H9 (cell line): ENCODE results near the gene POLR3B. TPM values are rescaled to one million over a fixed set of nuclear protein-coding genes. Genes with fewer than 3 reads are reported as not detected.

ENCODE experiments used
- DNase-seq: peaks from one replicate; pipeline ENCODE4 v3.0.0-alpha.2; 2017
- H2AFZ ChIP-seq: one replicate; pipeline ENCODE4 v1.6.1; 2013; ENCODE audit warnings: mild to moderate bottlenecking, low read length, control low read depth, moderate library complexity
- H2AK5ac ChIP-seq: 2 replicates; pipeline ENCODE4 v1.6.1; 2013; ENCODE audit warnings: low read length, control low read depth, mixed read lengths; ENCODE audit not compliant: insufficient read length
- H2BK120ac ChIP-seq: one replicate; pipeline ENCODE4 v1.6.1; 2013; ENCODE audit warnings: low read depth, mild to moderate bottlenecking, low read length, control low read depth, inconsistent platforms; ENCODE audit not compliant: poor library complexity, severe bottlenecking
- H2BK12ac ChIP-seq: 2 replicates; pipeline ENCODE4 v1.6.1; 2013; ENCODE audit warnings: low read length, control low read depth, mixed read lengths, low read depth; ENCODE audit not compliant: insufficient read length
- H2BK15ac ChIP-seq: 2 replicates; pipeline ENCODE4 v1.6.1; 2013; ENCODE audit warnings: low read depth, low read length, control low read depth
- H2BK20ac ChIP-seq: one replicate; pipeline ENCODE4 v1.6.1; 2013; ENCODE audit warnings: low read depth, mild to moderate bottlenecking, low read length, control low read depth, inconsistent platforms; ENCODE audit not compliant: poor library complexity, severe bottlenecking
- H2BK5ac ChIP-seq: 2 replicates; pipeline ENCODE4 v1.6.1; 2013; ENCODE audit warnings: low read length, control low read depth, mixed read lengths; ENCODE audit not compliant: insufficient read length
- H3K14ac ChIP-seq: 2 replicates; pipeline ENCODE4 v1.6.1; 2013; ENCODE audit warnings: low read length, control low read depth; ENCODE audit not compliant: insufficient read depth
- H3K18ac ChIP-seq: 2 replicates; pipeline ENCODE4 v1.6.1; 2013; ENCODE audit warnings: low read depth, mild to moderate bottlenecking, mixed read lengths, low read length, control low read depth; ENCODE audit not compliant: insufficient read length
- H3K23ac ChIP-seq: 2 replicates; pipeline ENCODE4 v1.6.1; 2013; ENCODE audit warnings: low read length, control low read depth, mixed read lengths, low read depth; ENCODE audit not compliant: insufficient read length
- H3K23me2 ChIP-seq: 2 replicates; pipeline ENCODE4 v1.6.1; 2013; ENCODE audit warnings: low read depth, mild to moderate bottlenecking, mixed read lengths, low read length, control low read depth; ENCODE audit not compliant: insufficient read length, poor library complexity, severe bottlenecking
- H3K27ac ChIP-seq: 2 replicates; pipeline ENCODE4 v1.5.1; 2013; ENCODE audit warnings: low read length, control low read depth, mixed read lengths, low read depth; ENCODE audit not compliant: insufficient read length
- H3K27me3 ChIP-seq: 2 replicates; pipeline ENCODE4 v1.6.1; 2013; ENCODE audit warnings: low read length, control low read depth, inconsistent platforms; ENCODE audit not compliant: insufficient read depth
- H3K4ac ChIP-seq: 2 replicates; pipeline ENCODE4 v1.6.1; 2013; ENCODE audit warnings: low read depth, mild to moderate bottlenecking, control low read depth, inconsistent platforms, low read length, moderate library complexity
- H3K4me1 ChIP-seq: 2 replicates; pipeline ENCODE4 v1.6.1; 2013; ENCODE audit warnings: low read length, control low read depth, inconsistent platforms; ENCODE audit not compliant: insufficient read depth
- H3K4me2 ChIP-seq: 2 replicates; pipeline ENCODE4 v1.6.1; 2013; ENCODE audit warnings: low read length, control low read depth, mixed read lengths; ENCODE audit not compliant: insufficient read length, insufficient read depth
- H3K56ac ChIP-seq: 2 replicates; pipeline ENCODE4 v1.6.1; 2013; ENCODE audit warnings: low read depth, mild to moderate bottlenecking, mixed read lengths, low read length, control low read depth; ENCODE audit not compliant: insufficient read length
- H3K79me1 ChIP-seq: 2 replicates; pipeline ENCODE4 v1.6.1; 2013; ENCODE audit warnings: low read depth, mild to moderate bottlenecking, moderate library complexity, low read length, control low read depth, inconsistent platforms; ENCODE audit not compliant: insufficient read depth, poor library complexity, severe bottlenecking
- H3K79me2 ChIP-seq: 2 replicates; pipeline ENCODE4 v1.6.1; 2013; ENCODE audit warnings: low read length, control low read depth, inconsistent platforms; ENCODE audit not compliant: insufficient read depth
- H3K9ac ChIP-seq: 2 replicates; pipeline ENCODE4 v1.6.1; 2013; ENCODE audit warnings: low read length, control low read depth, mixed read lengths; ENCODE audit not compliant: insufficient read length; ENCODE audit errors: extremely low read depth
- H3K9me3 ChIP-seq: one replicate; pipeline ENCODE4 v1.6.1; 2013; ENCODE audit warnings: low read depth, low read length, inconsistent platforms; ENCODE audit not compliant: control insufficient read depth
- H3T11ph ChIP-seq: one replicate; pipeline ENCODE4 v1.6.1; 2013; ENCODE audit warnings: mild to moderate bottlenecking, low read length, control low read depth, inconsistent platforms
- H4K20me1 ChIP-seq: one replicate; pipeline ENCODE4 v1.6.1; 2013; ENCODE audit not compliant: control insufficient read depth, insufficient read length, insufficient read depth
- H4K5ac ChIP-seq: 2 replicates; pipeline ENCODE4 v1.6.1; 2013; ENCODE audit warnings: low read depth, mild to moderate bottlenecking, mixed read lengths, low read length, control low read depth; ENCODE audit not compliant: insufficient read length
- H4K8ac ChIP-seq: replicated peaks from 2 replicates; pipeline ENCODE4 v1.6.1; 2013; ENCODE audit warnings: low read length, control low read depth, mixed read lengths, low read depth; ENCODE audit not compliant: insufficient read length
- H4K91ac ChIP-seq: 2 replicates; pipeline ENCODE4 v1.6.1; 2013; ENCODE audit warnings: low read depth, mild to moderate bottlenecking, moderate library complexity, mixed read lengths, low read length, control low read depth; ENCODE audit not compliant: insufficient read length
- H3K27ac Mint-ChIP-seq, 3 experiments: 2 replicates in 2 of 3; 3 replicates in 1 of 3; pipeline ENCODE4 v1.8.0; 2020 to 2021; ENCODE audit warnings: mixed read lengths in 3 of 3, mild to moderate bottlenecking in 1 of 3, moderate library complexity in 1 of 3
- H3K27me3 Mint-ChIP-seq: 2 replicates; pipeline ENCODE4 v1.8.0; 2021; ENCODE audit warnings: low read depth, mild to moderate bottlenecking, moderate library complexity, mixed read lengths
- H3K36me3 Mint-ChIP-seq, 3 experiments: 2 replicates in 2 of 3; 3 replicates in 1 of 3; pipeline ENCODE4 v1.8.0; 2020 to 2021; ENCODE audit warnings: low read depth in 3 of 3, mixed read lengths in 3 of 3; ENCODE audit not compliant: insufficient read depth in 1 of 3
- H3K4me1 Mint-ChIP-seq, 2 experiments: 2 replicates each; pipeline ENCODE4 v1.8.0; 2020; ENCODE audit warnings: mixed read lengths in 2 of 2
- H3K4me3 Mint-ChIP-seq, 2 experiments: 2 replicates in 1 of 2; 3 replicates in 1 of 2; pipeline ENCODE4 v1.8.0; 2020 to 2021; ENCODE audit warnings: mild to moderate bottlenecking in 2 of 2, mixed read lengths in 2 of 2, moderate library complexity in 1 of 2
- H3K9me3 Mint-ChIP-seq, 2 experiments: 2 replicates in 1 of 2; 3 replicates in 1 of 2; pipeline ENCODE4 v1.8.0; 2020; ENCODE audit warnings: mild to moderate bottlenecking in 2 of 2, mixed read lengths in 2 of 2, moderate library complexity in 1 of 2
- WGBS: extraction: QIAGEN DNeasy Blood & Tissue Kit; methylation state at CpG from one replicate; pipeline ENCODE4 v1.1.7; 2013; ENCODE audit warnings: missing lambda C conversion rate, low lambda C conversion rate, mixed read lengths; ENCODE audit not compliant: insufficient read length; ENCODE audit errors: extremely low coverage; 5-methylcytosine and 5-hydroxymethylcytosine counted together
- total RNA-seq: library from RNA; stranded (reverse); gene quantifications from 2 replicates; pipeline ENCODE4 v1.2.1, GENCODE V29; 2021
- TF ChIP-seq, protein P1 (sequence below): fragments of 200-600 bp; sonication (generic); conservative IDR thresholded peaks from 3 replicates; pipeline ENCODE4 v1.8.0; 2021; ENCODE audit warnings: antibody characterized with exemption, mild to moderate bottlenecking

Gene POLR3B
- total RNA-seq, 1 experiment from 2014 or later, result 13.4 TPM

DNA sequence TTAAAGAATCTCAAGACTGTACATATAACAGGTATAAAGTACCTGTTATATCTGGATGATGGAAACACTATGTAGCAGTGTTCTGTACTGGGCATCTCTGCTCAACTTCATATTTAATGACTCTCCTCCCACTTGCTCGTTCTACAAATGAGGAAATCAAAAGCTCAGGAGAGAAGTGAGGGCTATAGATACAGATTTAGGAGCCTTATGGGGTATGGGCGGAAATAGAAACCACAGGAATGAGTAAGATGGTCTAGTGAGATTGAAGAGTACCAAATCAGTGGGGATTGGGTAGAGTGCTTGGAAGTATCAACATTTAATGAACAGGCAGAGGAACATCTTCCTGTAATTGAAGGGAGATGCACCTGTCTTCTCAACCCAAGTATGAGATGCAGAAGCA is 23.8 kb upstream of the POLR3B start:
- Histone ChIP-seq H4K20me1 (no peaks in the 10 kb centered on the region), H2BK5ac (no peak overlapping the region), H2BK120ac (no peak overlapping the region), H3K9ac (no peak overlapping the region), H2BK20ac (no peak overlapping the region), H3K14ac (no peak overlapping the region), H3K79me1 (no peaks in the 10 kb centered on the region), H3K9me3 (no peaks in the 10 kb centered on the region), H3K4ac (no peak overlapping the region), H3K27me3 (no peaks in the 10 kb centered on the region; the same call in 1 of the 2 replicates), H3K18ac (no peak overlapping the region), H2BK15ac (no peak overlapping the region), H3K4me1 (no peaks in the 10 kb centered on the region; the same call in none of the 2 replicates), H3K4me2 (no peak overlapping the region), H4K91ac (no peak overlapping the region), H3T11ph (no peak overlapping the region), H3K27ac (no peak overlapping the region), H3K23ac (no peak overlapping the region), H2AK5ac (no peak overlapping the region), H3K79me2 (no peaks in the 10 kb centered on the region), H3K56ac (no peak overlapping the region), H4K5ac (no peak overlapping the region), H2BK12ac (no peak overlapping the region), H3K23me2 (no peaks in the 10 kb centered on the region), H4K8ac (no peak overlapping the region), H2AFZ (no peak overlapping the region)
- H3K27me3 Mint-ChIP-seq, result peaks cover 12% of the 10 kb centered on the region
- no CpG with 5 or more reads among the region's 2 CpGs for WGBS
- DNase-seq, result no peak
- no peak overlapping the region for H3K4me3 Mint-ChIP-seq
- peaks cover 0 to 8% (median 0%) of the 10 kb centered on the region in 3 experiments; a peak in 1 of 7 replicates for H3K36me3 Mint-ChIP-seq
- peaks cover 0 to 6% of the 10 kb centered on the region in 2 experiments; a peak in 3 of 5 replicates for H3K9me3 Mint-ChIP-seq
- peaks cover 28 to 30% of the 10 kb centered on the region in 2 experiments for H3K4me1 Mint-ChIP-seq
- no peak overlapping the region for H3K27ac Mint-ChIP-seq
- TF ChIP-seq, protein P1, sequence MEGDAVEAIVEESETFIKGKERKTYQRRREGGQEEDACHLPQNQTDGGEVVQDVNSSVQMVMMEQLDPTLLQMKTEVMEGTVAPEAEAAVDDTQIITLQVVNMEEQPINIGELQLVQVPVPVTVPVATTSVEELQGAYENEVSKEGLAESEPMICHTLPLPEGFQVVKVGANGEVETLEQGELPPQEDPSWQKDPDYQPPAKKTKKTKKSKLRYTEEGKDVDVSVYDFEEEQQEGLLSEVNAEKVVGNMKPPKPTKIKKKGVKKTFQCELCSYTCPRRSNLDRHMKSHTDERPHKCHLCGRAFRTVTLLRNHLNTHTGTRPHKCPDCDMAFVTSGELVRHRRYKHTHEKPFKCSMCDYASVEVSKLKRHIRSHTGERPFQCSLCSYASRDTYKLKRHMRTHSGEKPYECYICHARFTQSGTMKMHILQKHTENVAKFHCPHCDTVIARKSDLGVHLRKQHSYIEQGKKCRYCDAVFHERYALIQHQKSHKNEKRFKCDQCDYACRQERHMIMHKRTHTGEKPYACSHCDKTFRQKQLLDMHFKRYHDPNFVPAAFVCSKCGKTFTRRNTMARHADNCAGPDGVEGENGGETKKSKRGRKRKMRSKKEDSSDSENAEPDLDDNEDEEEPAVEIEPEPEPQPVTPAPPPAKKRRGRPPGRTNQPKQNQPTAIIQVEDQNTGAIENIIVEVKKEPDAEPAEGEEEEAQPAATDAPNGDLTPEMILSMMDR, result no peak
